Keratinocyte (primary cell): ENCODE measurements around the gene SCAF4.

Experiments used
- EZH2 ChIP-seq: IDR thresholded peaks from one replicate; pipeline ENCODE4 v1.6.1; 2012; ENCODE audit warnings: inconsistent platforms, mild to moderate bottlenecking, low read length, moderate library complexity
- TF ChIP-seq, protein P1 (sequence below), 3 experiments: IDR thresholded peaks in 1 of 3; conservative IDR thresholded peaks in 1 of 3; optimal IDR thresholded peaks in 1 of 3; 2 replicates in 2 of 3; 3 replicates in 1 of 3; pipeline versions ENCODE3 to v1.5.1; 2011; ENCODE audit warnings: low read length in 3 of 3, mild to moderate bottlenecking in 3 of 3, moderate library complexity in 2 of 3, control low read depth in 1 of 3, inconsistent platforms in 1 of 3; ENCODE audit not compliant: insufficient read depth in 2 of 3; ENCODE audit errors: extremely low read depth in 1 of 3

- TF ChIP-seq, protein P1, sequence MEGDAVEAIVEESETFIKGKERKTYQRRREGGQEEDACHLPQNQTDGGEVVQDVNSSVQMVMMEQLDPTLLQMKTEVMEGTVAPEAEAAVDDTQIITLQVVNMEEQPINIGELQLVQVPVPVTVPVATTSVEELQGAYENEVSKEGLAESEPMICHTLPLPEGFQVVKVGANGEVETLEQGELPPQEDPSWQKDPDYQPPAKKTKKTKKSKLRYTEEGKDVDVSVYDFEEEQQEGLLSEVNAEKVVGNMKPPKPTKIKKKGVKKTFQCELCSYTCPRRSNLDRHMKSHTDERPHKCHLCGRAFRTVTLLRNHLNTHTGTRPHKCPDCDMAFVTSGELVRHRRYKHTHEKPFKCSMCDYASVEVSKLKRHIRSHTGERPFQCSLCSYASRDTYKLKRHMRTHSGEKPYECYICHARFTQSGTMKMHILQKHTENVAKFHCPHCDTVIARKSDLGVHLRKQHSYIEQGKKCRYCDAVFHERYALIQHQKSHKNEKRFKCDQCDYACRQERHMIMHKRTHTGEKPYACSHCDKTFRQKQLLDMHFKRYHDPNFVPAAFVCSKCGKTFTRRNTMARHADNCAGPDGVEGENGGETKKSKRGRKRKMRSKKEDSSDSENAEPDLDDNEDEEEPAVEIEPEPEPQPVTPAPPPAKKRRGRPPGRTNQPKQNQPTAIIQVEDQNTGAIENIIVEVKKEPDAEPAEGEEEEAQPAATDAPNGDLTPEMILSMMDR (optimal IDR thresholded peaks at IDR 0.05 in 1 of 3, IDR thresholded peaks at IDR 0.05 in 1 of 3, conservative IDR thresholded peaks at IDR 0.05 in 1 of 3; ENCODE audit: extremely low read depth in 1 of 3, insufficient read depth in 2 of 3, low read length in 3 of 3) = no peak
- TF ChIP-seq EZH2 = no peak
Measured at GRCh38 chr21:31752352-31752751, 20.4 kb upstream of the SCAF4 start.
